Ishikawa (cell line): Measurements from ENCODE around the gene FLYWCH2.

Experiments used
- CEBPB ChIP-seq: IDR thresholded peaks from 2 replicates; pipeline ENCODE4 v1.6.1; 2012
- RAD21 ChIP-seq: IDR thresholded peaks from 2 replicates; pipeline ENCODE4 v1.6.1; 2012; ENCODE audit warnings: low read depth

DNA sequence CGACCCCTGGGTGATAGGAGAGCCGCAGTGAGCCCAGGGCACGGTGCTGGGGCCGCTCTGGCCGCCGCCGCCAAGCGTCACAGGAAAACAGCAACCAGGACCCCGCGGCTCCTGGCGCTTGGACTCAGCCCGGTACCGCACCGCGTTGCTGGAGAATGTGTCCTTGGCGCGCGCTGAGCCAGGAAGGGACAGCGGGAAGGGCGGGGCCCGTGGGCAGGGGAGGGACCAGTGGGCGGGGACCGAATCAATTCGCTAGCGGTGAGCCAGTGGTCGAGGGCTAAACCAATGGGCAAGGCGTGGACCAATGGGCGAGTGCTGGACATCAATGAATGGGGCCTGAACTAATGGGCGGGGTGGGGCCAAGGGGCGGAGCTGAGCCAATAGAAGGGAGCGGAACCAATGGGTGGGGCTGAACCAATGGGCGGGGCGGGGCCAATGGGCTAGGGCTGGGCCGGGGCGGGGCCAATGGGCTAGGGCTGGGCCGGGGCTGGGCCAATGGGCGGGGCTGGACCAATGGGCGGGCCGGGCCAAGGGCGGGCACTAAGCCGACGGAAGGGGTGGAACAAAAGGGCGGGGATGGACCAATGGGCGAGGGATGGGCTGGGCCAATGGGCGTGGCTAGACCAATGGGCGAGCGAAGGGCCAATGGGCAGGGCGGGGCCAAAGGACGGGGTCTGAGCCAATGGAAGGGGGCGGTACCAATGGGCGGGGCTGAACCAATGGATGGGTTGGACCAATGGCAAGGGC is 22.4 kb downstream of the FLYWCH2 start:
- no peak for TF ChIP-seq RAD21
- no peak for TF ChIP-seq CEBPB
